ENCODE measurements around the gene CPPED1. TPM values are rescaled to one million over a fixed set of nuclear protein-coding genes. Genes with fewer than 3 reads are reported as not detected.
A peak's percentile ranks its signal among the peaks of the same experiment; 100 is the strongest.

CPPED1 gene
- total RNA-seq, 1 donor from 2014 or later, result 17.5 TPM

DNA sequence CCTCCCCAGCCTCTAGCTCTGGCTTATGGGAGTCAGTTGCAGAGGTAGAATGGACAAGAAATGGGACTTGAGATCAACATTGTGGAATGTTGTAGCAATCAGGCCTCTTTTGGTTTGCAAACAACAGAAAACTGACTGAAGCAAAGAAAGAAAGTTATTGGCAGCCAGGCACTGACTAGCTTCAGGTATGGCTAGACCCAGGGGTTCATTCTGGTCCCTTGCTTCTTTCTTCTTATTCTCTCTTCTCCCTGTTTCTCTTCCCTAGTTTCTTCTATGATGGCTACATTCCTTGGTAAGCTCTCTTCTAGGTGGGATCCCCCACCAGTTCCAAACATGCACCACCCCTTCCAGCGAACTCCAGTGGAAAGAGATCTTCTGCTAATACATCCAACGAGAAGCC, 154.3 kb downstream of the CPPED1 start:
- DNase-seq (ENCODE audit: low spot score), result no peak

- DNase-seq (ENCODE audit: low spot score), result no peak
Observed at GRCh38 chr16:12646490-12647274, 157.0 kb downstream of the CPPED1 start.

GRCh38 chr16:12646098-12646489, 157.6 kb downstream of the CPPED1 start:
- DNase-seq (ENCODE audit: low spot score), result no peak

GRCh38 chr16:12643034-12643455, 160.6 kb downstream of the CPPED1 start:
- DNase-seq (ENCODE audit: low spot score), result no peak

- no peak for DNase-seq (ENCODE audit: low spot score)
Observed at GRCh38 chr16:12639044-12639443, 164.6 kb downstream of the CPPED1 start.

DNA sequence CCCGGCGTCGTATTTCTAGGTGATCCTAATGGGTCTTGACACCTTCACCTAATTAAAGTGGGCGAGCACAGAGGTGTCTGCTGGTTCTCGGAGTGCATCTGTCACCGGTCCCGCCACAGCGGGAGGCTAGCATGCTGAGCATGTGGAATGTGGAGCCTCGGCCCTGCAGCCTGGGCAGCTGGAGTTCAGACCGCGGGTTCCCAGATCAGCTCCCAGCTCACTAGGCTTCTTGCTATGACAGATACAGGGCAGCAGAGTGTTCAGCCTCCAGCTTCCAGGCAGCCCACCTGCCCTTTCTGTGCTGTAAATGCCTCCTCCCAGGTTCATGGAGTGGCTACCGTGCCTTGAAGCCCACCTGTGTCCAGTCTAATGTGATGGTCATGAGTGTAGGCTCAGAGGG, 166.7 kb downstream of the CPPED1 start:
- no peak for DNase-seq (ENCODE audit: low spot score)

DNA sequence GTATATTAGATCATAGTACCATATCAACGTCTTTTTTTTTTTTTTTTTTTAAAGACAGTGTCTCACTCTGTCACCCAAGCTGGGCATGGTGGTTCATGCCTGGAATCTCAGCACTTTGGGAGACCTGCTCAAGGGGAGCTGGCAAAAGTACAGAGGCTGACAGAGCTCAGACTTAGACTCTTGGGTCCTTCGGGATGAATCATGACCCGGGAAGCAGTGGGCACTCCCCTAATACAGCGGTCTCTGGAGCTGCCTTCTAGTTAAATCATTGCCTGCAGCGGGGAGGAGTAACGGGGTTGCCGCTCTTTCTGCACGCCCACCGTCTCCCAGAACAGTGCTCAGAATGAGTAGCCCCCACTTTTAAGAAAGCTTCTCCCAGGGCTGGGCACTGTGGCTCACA, 174.4 kb downstream of the CPPED1 start:
- DNase-seq (ENCODE audit: low spot score), result no peak

- DNase-seq (ENCODE audit: low spot score), result no peak
Observed at GRCh38 chr16:12628536-12628935, 175.2 kb downstream of the CPPED1 start.

GRCh38 chr16:12627394-12627793, 176.3 kb downstream of the CPPED1 start:
- no peak for DNase-seq (ENCODE audit: low spot score)

DNA sequence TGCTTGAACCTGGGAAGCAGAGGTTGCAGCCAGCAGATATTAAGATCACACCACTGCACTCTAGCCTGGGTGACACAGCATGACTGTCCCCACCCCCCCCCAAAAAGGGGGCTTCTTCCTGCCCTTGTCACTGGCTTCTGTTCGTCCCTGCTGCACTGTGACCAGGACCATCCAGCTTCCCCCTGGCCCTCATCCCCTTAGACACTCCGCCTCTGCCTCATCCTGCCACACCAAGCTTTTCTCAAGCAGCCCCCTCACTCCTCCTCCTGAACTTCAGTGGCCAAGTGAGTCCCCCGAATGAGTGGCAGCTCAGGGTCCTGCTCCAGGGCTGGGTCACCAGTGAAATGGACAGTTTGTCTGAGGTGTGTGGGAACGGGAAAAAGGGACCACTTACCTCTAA, 177.3 kb downstream of the CPPED1 start:
- no peak for DNase-seq (ENCODE audit: low spot score)

DNA sequence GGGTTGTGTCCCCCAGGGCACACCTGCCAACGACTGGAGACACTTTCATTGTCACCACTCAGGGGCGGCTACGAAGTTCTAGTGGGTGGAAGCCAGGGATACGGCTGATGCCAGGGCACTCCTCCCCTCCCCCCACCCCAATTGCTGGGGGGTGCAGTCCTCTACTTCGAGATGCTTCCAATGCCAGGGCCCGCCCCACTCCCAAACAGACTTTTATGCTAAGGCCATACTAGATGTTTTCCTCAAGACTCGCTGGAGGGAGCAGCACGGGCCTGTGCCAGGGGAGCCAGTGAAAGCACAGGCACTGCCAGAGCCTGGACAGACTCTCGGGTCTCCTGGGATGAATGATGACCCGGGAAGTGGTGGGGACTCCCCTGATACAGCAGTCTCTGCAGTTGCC, 178.0 kb downstream of the CPPED1 start:
- no peak for DNase-seq (ENCODE audit: low spot score)

DNA sequence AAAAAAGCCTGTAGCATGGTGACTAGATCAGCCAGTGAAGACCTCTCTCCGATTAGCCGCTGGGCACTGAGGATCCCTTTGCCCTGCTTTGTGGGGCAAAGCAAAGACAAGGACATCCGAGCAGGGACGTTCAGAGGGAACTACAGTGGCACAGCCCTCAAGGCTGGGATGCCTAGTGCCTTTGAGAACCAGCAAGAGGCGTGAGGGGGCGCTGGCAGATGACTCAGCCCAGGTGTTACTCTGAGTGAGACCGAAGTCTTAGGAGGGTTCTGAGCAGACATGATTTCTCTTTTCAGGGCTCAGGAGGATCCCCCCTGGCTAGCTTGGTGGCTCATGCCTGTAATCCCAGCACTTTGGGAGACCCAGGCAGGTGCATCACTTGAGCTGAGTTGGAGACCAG, 178.6 kb downstream of the CPPED1 start:
- no peak for DNase-seq (ENCODE audit: low spot score)

- DNase-seq (ENCODE audit: low spot score), result no peak
Observed at GRCh38 chr16:12620150-12620549, 183.5 kb downstream of the CPPED1 start.

GRCh38 chr16:12618515-12618914, 185.2 kb downstream of the CPPED1 start:
- no peak for DNase-seq (ENCODE audit: low spot score)

DNA sequence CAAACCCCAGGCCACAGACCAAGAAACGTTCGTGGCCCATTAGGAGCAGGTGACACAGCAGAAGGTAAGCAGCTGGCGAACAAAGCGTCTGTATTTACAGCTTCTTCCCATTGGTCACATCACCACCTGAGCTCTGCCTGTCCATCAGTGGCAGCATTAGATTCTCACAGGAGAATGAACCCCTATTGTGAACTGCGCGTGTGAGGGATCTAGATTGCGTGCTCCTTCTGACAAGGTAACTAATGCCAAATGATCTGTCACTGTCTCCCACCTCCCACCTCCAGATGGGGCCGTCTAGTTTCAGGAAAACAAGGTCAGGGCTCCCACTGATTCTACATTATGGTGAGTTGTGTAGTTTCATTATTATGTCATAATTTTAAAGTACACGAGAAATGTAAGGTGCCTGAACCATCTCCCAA, 186.3 kb downstream of the CPPED1 start:
- DNase-seq (ENCODE audit: low spot score), result no peak

- no peak for DNase-seq (ENCODE audit: low spot score)
Observed at GRCh38 chr16:12614662-12615278, 188.9 kb downstream of the CPPED1 start.

- no peak for DNase-seq (ENCODE audit: low spot score)
Observed at GRCh38 chr16:12613992-12614661, 189.6 kb downstream of the CPPED1 start.

DNA sequence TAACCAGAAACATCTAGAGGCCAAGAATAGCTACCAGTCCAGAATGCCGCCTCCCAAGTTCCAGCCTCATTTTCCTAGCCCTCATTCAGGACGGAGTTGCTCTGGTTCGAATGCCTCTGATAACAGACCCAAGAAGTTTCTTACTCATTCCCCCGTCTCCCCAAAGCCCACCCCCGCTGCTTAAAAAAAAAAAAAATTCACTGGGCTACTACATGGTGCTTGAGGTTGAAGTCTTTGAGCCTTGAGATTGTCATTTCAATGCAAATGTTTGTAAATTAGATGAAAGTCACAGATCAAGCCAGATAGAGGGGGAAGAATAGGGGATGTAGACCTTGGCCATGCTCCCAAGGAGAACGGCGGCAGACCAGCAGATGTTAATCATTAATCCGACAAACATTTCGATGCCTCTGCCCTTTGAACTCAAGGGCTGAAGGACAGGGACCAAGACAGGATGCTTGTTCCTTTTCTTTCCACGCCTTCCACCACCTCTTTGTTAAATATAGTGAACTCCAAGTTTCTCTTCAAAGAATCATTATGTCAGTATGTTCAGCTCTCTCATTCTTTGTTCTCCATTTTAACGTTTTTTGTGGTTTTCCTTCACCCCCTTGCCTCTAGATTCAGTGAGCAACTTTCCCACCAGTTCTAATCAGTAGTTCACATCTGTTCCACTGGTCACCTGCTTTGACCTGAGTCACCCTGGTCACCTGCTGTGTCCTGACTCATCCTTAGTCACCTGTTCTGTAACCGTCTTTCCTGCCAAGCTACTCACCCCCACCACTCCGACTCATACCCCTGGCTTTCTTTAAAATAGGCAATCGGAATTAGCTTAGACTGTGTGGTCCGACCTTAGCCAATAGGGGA, 190.3 kb downstream of the CPPED1 start:
- DNase-seq (ENCODE audit: low spot score), result peak; percentile 23

DNA sequence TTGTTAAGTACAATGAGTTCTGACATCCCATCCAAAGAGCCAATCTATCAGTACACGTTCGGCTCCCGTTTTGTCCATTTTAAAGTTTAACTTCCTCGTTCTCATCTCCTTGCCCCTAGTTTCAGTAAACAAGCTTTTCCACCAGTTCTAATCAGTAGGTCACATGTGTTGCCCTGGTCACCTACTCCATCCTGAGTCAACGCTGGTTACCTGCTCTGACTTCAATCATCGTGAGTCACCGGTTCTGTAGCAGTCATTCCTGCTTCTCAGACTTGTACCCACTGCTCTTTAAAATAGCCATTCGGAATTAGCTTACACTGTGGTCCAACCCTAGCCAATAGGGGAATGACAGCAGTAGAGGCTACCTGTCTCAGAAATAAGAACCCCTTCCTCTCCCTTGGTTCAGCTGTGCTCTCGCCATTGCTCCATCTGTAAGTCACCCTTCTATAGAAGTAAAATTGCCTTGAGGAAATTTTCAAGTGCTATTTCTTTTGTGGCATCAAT, 191.0 kb downstream of the CPPED1 start:
- DNase-seq (ENCODE audit: low spot score), result peak; percentile 49

DNA sequence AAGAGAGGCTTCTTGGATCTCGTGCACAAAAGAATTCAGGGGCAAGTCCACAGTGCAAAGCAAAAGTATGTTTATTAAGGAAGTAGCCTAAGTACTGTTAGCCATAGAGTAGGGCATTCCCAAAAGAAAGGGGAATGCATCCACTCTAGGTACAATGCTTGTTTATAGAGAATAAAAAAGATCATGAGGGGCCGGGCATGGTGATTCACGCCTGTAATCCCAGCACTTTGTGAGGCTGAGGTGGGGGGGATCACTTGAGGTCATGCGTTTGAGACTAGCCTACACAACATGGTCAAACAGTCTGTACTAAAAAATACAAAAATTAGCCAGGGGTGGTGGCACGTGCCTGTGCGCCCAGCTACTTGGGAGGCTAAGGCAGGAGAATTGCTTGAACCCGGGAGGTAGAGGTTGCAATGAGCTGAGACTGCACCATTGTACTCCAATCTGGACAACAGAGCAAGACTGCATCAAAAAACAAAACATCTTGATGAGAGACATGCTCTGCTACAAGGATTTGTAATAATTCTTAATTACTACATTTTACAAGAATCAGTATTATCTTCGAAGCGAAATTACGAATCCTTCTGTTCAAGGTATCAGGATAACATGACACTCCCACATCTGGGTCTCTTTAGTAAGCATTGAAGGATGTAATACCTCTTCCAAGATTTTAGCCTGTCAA, 191.6 kb downstream of the CPPED1 start:
- DNase-seq (ENCODE audit: low spot score), result no peak

DNA sequence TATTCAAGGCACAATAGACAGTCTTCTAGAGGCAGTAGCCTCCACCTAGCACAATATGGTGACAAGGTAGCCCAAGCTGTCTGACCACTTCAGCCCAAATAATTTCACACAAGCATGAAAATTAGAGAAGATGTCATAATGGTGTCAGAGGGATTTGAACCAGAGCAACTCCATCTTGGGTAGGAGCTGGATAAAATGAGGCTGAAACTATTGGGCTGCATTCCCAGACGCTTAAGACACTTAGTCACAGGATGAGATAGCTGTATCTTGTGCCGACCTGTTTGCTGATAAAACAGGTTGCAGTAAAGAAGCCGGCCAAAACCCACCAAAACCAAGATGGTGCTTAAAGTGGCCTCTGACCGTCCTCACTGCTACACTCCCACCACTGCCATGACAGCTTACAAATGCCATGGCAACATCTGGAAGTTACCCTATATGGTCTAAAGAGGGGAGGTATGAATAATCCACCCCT, 192.6 kb downstream of the CPPED1 start:
- DNase-seq (ENCODE audit: low spot score), result no peak

Data from mucosa of gallbladder (tissue), 1 donor.